ENCODE results near the gene LRRC3.

DNA sequence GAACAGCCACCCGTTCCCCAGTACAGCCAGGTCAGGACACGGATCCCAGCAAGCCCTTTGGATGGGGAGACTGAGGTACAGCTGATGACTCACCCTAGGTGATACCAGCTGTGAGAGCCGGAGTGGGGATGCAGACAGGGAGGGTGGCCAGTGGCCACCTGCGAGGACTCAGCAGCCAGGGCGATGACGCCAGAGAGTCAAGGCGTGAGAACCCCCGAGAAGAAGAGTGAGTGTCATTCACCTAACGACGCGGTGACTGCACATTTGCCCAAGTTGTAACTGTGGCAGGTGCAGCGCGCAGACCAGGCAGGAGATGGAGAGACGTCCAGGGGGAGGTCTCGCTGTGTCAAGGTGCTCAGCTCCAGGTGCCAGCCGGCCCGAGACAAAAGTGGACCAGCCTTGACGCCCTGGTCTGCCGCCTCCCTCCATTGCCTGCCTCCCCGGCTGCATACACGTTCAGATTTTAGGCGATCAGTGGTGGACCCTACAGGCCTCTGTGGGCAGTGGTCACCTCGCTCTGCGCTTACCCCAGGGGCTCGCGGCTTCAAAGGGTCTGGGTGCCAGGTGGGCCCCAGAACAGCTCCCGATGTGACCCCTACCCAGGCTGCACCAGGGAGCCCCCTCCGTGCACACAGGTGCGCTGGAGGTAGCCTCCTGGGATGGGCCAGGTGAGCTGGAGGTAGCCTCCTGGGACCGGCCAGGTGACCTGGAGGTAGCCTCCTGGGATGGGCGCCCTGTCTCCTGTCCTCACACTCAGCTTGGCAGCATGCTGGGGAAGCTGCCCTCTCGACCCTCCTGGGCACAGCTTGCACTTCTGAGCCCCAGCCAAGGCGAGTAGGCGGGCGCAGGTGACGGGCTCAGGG, 11.9 kb downstream of the LRRC3 start:
- no peak for TF ChIP-seq POLR2A (IDR thresholded peaks at IDR 0.05)
- TF ChIP-seq, protein P1, sequence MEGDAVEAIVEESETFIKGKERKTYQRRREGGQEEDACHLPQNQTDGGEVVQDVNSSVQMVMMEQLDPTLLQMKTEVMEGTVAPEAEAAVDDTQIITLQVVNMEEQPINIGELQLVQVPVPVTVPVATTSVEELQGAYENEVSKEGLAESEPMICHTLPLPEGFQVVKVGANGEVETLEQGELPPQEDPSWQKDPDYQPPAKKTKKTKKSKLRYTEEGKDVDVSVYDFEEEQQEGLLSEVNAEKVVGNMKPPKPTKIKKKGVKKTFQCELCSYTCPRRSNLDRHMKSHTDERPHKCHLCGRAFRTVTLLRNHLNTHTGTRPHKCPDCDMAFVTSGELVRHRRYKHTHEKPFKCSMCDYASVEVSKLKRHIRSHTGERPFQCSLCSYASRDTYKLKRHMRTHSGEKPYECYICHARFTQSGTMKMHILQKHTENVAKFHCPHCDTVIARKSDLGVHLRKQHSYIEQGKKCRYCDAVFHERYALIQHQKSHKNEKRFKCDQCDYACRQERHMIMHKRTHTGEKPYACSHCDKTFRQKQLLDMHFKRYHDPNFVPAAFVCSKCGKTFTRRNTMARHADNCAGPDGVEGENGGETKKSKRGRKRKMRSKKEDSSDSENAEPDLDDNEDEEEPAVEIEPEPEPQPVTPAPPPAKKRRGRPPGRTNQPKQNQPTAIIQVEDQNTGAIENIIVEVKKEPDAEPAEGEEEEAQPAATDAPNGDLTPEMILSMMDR (IDR thresholded peaks at IDR 0.05): no peak

All from breast epithelium (tissue), 3 donors.